CD14-positive monocyte (primary cell): ENCODE data around the gene IL1RAPL1. TPM values are rescaled to one million over a fixed set of nuclear protein-coding genes. Genes with fewer than 3 reads are reported as not detected.

ENCODE experiments used
- DNase-seq, 3 donors: peaks; one replicate each; pipeline ENCODE4 v3.0.0-alpha.2; 2011 to 2022
- H2AFZ ChIP-seq: 2 replicates; pipeline ENCODE4 v1.6.0; 2012; ENCODE audit warnings: mild to moderate bottlenecking, low read depth, low read length, inconsistent platforms; ENCODE audit not compliant: insufficient read depth, poor library complexity, severe bottlenecking
- H3K27ac ChIP-seq, 2 donors: 1 replicate in 1 of 2; 2 replicates in 1 of 2; pipeline ENCODE4 v1.5.1; 2012 to 2013; ENCODE audit warnings: low read length in 2 of 2, control low read depth in 1 of 2, inconsistent platforms in 1 of 2, low read depth in 1 of 2, mild to moderate bottlenecking in 1 of 2
- H3K27me3 ChIP-seq, 2 donors: one replicate each; pipeline versions ENCODE4 v1.6.0 to v1.6.1; 2011 to 2013; ENCODE audit warnings: low read length in 2 of 2; ENCODE audit not compliant: control insufficient read depth in 2 of 2, insufficient read depth in 2 of 2
- H3K36me3 ChIP-seq, 2 donors: replicated peaks in 1 of 2; 1 replicate in 1 of 2; 2 replicates in 1 of 2; pipeline versions ENCODE4 v1.5.1 to v1.6.1; 2012 to 2013; ENCODE audit warnings: low read length in 2 of 2, control low read depth in 1 of 2, inconsistent platforms in 1 of 2, mild to moderate bottlenecking in 1 of 2; ENCODE audit not compliant: insufficient read depth in 2 of 2, control insufficient read depth in 1 of 2
- H3K4me1 ChIP-seq, 2 donors: 1 replicate in 1 of 2; 2 replicates in 1 of 2; pipeline versions ENCODE4 v1.5.1 to v1.6.1; 2012 to 2013; ENCODE audit warnings: low read length in 2 of 2, control low read depth in 1 of 2, inconsistent platforms in 1 of 2, mild to moderate bottlenecking in 1 of 2, moderate library complexity in 1 of 2; ENCODE audit not compliant: insufficient read depth in 2 of 2, control insufficient read depth in 1 of 2
- H3K4me2 ChIP-seq: replicated peaks from 2 replicates; pipeline ENCODE3; 2012; ENCODE audit warnings: low read length, moderate library complexity, mild to moderate bottlenecking; ENCODE audit not compliant: poor library complexity, severe bottlenecking; ENCODE audit errors: extremely low read depth
- H3K4me3 ChIP-seq, 3 experiments: fragments of 200-600 bp in 1 of 3; sonication (generic) in 1 of 3; replicated peaks in 1 of 3; 1 replicate in 2 of 3; 2 replicates in 1 of 3; pipeline ENCODE4 v1.5.1; 2011 to 2013; ENCODE audit warnings: low read length in 3 of 3, mild to moderate bottlenecking in 3 of 3, control low read depth in 2 of 3, low read depth in 2 of 3, inconsistent platforms in 1 of 3, moderate library complexity in 1 of 3
- H3K79me2 ChIP-seq: 2 replicates; pipeline ENCODE4 v1.6.0; 2012; ENCODE audit warnings: mild to moderate bottlenecking, control low read depth, inconsistent platforms, low read length, moderate library complexity; ENCODE audit not compliant: insufficient read depth
- H3K9ac ChIP-seq: 2 replicates; pipeline ENCODE4 v1.6.0; 2017; ENCODE audit warnings: low read length, mild to moderate bottlenecking; ENCODE audit not compliant: insufficient read depth, poor library complexity, severe bottlenecking
- H3K9me3 ChIP-seq, 2 donors: replicated peaks in 1 of 2; 1 replicate in 1 of 2; 2 replicates in 1 of 2; pipeline versions ENCODE4 v1.5.1 to v1.6.1; 2012 to 2013; ENCODE audit warnings: low read length in 2 of 2, control low read depth in 1 of 2; ENCODE audit not compliant: control insufficient read depth in 1 of 2, insufficient read depth in 1 of 2
- H4K20me1 ChIP-seq: 2 replicates; pipeline ENCODE4 v1.6.0; 2012; ENCODE audit warnings: mild to moderate bottlenecking, low read length, control low read depth, moderate library complexity; ENCODE audit not compliant: insufficient read depth
- H3K27ac Mint-ChIP-seq, 7 donors: one replicate each; pipeline ENCODE4 v1.8.0; 2020; ENCODE audit warnings: mild to moderate bottlenecking in 7 of 7, mixed read lengths in 7 of 7, moderate library complexity in 6 of 7, inconsistent platforms in 2 of 7
- H3K27me3 Mint-ChIP-seq, 3 donors: one replicate each; pipeline ENCODE4 v1.8.0; 2021 to 2022; ENCODE audit warnings: low read depth in 3 of 3, mild to moderate bottlenecking in 3 of 3, mixed read lengths in 3 of 3, moderate library complexity in 3 of 3, inconsistent platforms in 1 of 3
- H3K36me3 Mint-ChIP-seq, 2 donors: one replicate each; pipeline ENCODE4 v1.8.0; 2020; ENCODE audit warnings: mixed read lengths in 2 of 2, inconsistent platforms in 1 of 2, mild to moderate bottlenecking in 1 of 2
- H3K4me1 Mint-ChIP-seq: one replicate; pipeline ENCODE4 v1.8.0; 2020; ENCODE audit warnings: mild to moderate bottlenecking, mixed read lengths
- H3K4me3 Mint-ChIP-seq, 2 donors: one replicate each; pipeline ENCODE4 v1.8.0; 2020; ENCODE audit warnings: mild to moderate bottlenecking in 2 of 2, mixed read lengths in 2 of 2, moderate library complexity in 1 of 2
- H3K9me3 Mint-ChIP-seq, 7 donors: one replicate each; pipeline ENCODE4 v1.8.0; 2020 to 2022; ENCODE audit warnings: mixed read lengths in 7 of 7, mild to moderate bottlenecking in 6 of 7, moderate library complexity in 6 of 7, inconsistent platforms in 2 of 7
- CTCF ChIP-seq: fragments of 200-600 bp; IDR thresholded peaks from one replicate; pipeline ENCODE4 v1.8.0; 2022; ENCODE audit warnings: antibody characterized with exemption, mild to moderate bottlenecking
- WGBS: methylation state at CpG from one replicate; pipeline ENCODE4 v1.1.5; 2013; ENCODE audit warnings: missing lambda C conversion rate; ENCODE audit not compliant: insufficient coverage; 5-methylcytosine and 5-hydroxymethylcytosine counted together
- intact Hi-C, 2 donors: fragments of 100-400 bp; cut with micrococcal nuclease; formaldehyde crosslinking; loops; one replicate each; pipeline versions ENCODE4 v1.15.0 to v1.15.1; 2023
- polyA plus RNA-seq, 3 donors: library from polyadenylated mRNA; depleted of rRNA in 1 of 3; unstranded in 2 of 3; stranded (reverse) in 1 of 3; fragments of 300-500 nt in 2 of 3; fragments of >200 nt in 1 of 3; fragmentation: Illumina TruSeq in 2 of 3; gene quantifications; 1 replicate in 2 of 3; 2 replicates in 1 of 3; pipeline ENCODE4 v1.2.3, GENCODE V29; 2012 to 2021
- small RNA-seq: library from RNA; depleted of rRNA; stranded (forward); fragments of <200 nt; gene quantifications from one replicate; pipeline ENCODE3, GENCODE V24; 2012; ENCODE audit warnings: low read depth; ENCODE audit not compliant: insufficient read length

Gene IL1RAPL1
- polyA plus RNA-seq, 3 donors, result not detected

- Histone ChIP-seq H3K4me3 (no peak overlapping the region), H3K9ac (no peak overlapping the region), H3K4me2 (no peak overlapping the region), H3K79me2 (no peaks in the 10 kb centered on the region), H3K4me1 (no peaks in the 10 kb centered on the region), H2AFZ (no peak overlapping the region), H3K9me3 (no peaks in the 10 kb centered on the region), H3K36me3 (no peaks in the 10 kb centered on the region), H4K20me1 (no peaks in the 10 kb centered on the region), H3K27me3 (no peaks in the 10 kb centered on the region), H3K27ac (no peak overlapping the region)
- Mint-ChIP-seq H3K4me3 (no peak overlapping the region), H3K9me3 (peaks cover 0 to 5% (median 2%) of the 10 kb centered on the region in 7 donors), H3K27ac (no peak overlapping the region), H3K27me3 (peaks cover 0 to 3% (median 2%) of the 10 kb centered on the region in 3 donors), H3K36me3 (no peaks in the 10 kb centered on the region), H3K4me1 (no peaks in the 10 kb centered on the region)
- intact Hi-C loops, result no loop called here
- no peak for DNase-seq
- WGBS, result no CpG with 5 or more reads among the region's 1 CpG
- no peak for TF ChIP-seq CTCF
These were observed 1418.6 kb downstream of the IL1RAPL1 start for GRCh38 chrX:30005813-30006212.

Small RNA genes lying within 50 kb of the gene (small RNA-seq; reads per million reads assigned to genes)
- gene MIR4666B (not detected), gene RF00284 (not detected), gene RNA5SP500 (not detected)
